Activated effector memory CD4-positive, alpha-beta T cell treated with anti-CD3 and anti-CD28 coated beads, Interleukin-2, amount 50 U/mL, for 16 hours (primary cell): ENCODE measurements around the gene C20orf144.
"Not testable (repeated sequence)": the region's sequence is repeated elsewhere in the genome, so short reads cannot be mapped to it uniquely, and the experiment has no call there.

Experiments
- DNase-seq: peaks from one replicate; pipeline ENCODE4 v3.0.0-alpha.2; 2020

C20orf144 gene

GRCh38 chr20:33698966-33699365 lies 36.8 kb downstream of the C20orf144 start:
- not testable (repeated sequence) for DNase-seq

- DNase-seq = not testable (repeated sequence)
These were observed 38.7 kb downstream of the C20orf144 start for GRCh38 chr20:33700696-33701441.

GRCh38 chr20:33701629-33702450 lies 39.7 kb downstream of the C20orf144 start:
- no peak for DNase-seq

DNA sequence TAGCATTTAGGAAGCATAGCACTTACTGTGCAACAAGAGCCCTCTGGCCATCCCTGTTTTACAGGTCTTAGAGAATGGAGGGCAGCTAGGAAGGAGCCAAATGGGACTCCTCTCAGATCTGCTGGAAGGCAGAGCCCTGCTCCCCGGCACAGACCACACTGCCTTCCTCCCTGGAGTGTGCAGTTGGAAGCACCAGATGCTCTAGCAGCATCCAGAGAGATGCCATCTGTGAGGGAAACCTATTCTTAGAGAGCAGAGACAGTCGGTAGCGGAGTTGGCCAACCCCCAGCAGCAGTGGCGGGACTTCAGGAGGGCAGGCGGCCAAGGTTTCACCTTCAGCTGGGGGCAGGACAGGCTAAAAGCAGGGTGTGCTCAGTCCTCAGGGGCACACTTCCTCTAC lies 40.7 kb downstream of the C20orf144 start:
- DNase-seq = no peak

DNA sequence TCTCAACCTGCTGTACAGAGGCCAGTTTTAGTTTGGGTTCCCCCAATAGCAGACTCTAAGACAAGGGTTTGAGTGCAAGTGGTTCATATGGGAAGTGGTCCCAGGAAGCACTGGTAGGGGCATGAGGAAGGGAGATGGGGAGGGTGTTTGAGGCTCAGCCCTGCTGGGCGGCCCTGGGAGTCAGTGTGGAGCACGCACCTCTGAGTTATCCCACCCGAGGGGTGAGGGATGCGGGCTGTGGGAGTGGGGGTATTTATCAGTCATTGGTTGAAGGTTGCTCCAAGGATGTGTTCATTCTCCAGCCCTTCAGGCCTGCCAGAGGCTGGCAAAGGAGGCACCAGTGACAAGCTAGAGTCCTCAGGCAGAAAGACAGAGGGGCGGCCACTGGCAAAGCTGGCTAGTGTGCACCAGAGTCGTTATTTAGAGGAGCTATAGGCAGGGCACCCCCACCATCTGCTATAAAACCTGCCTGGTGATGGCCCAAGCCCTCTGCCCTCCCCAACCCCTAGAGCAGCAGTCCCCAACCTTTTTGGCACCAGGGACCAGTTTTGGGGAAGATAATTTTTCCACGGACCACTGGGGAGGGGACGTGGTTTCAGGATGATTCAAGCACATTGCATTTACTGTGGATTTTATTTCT lies 41.5 kb downstream of the C20orf144 start:
- DNase-seq = no peak

GRCh38 chr20:33704197-33704924 lies 42.2 kb downstream of the C20orf144 start:
- no peak for DNase-seq

GRCh38 chr20:33707668-33708067 lies 45.5 kb downstream of the C20orf144 start:
- no peak for DNase-seq

- DNase-seq = no peak
These were observed 47.3 kb downstream of the C20orf144 start for GRCh38 chr20:33709398-33709797.

DNA sequence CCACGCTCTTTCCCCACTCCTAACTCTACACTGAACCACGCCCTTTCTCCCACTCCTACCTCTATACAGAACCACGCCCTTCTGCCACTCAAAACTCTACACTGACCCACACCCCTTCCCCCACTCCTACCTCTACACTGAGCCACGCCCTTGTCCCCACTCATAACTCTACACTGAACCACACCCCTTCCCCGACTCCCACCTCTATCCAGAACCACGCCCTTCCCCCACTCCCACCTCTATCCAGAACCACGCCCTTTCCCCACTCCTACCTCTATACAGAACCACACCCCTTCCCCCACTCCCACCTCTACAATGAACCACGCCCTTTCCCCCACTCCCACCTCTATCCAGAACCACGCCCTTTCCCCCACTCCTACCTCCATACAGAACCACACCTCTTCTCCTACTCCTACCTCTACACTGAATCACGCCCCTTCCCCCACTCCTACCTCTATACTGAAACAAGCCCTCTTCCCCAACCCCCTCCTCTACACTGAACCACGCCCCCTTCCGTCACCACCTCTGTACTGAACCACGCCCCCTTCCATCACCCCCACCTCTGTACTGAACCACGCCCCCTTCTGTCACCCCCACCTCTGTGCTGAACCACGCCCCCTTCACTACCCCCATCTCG lies 47.9 kb downstream of the C20orf144 start:
- no peak for DNase-seq

- DNase-seq = no peak
These were observed 48.7 kb downstream of the C20orf144 start for GRCh38 chr20:33710681-33711445.

- DNase-seq = no peak
These were observed 49.3 kb downstream of the C20orf144 start for GRCh38 chr20:33711446-33711738.
